ENCODE results near the gene ZNF608.

The ZNF608 gene

GRCh38 chr5:124716169-124716568, 30.3 kb downstream of the ZNF608 start:
- no peak for DNase-seq

GRCh38 chr5:124714910-124715309, 31.5 kb downstream of the ZNF608 start:
- no peak for DNase-seq

- no peak for DNase-seq
Measured at GRCh38 chr5:124713595-124713994, 32.8 kb downstream of the ZNF608 start.

GRCh38 chr5:124712731-124713305, 33.6 kb downstream of the ZNF608 start:
- DNase-seq, result no peak

- no peak for DNase-seq
Measured at GRCh38 chr5:124708086-124708485, 38.4 kb downstream of the ZNF608 start.

- no peak for DNase-seq
Measured at GRCh38 chr5:124707520-124707919, 38.9 kb downstream of the ZNF608 start.

GRCh38 chr5:124706729-124707361, 39.6 kb downstream of the ZNF608 start:
- DNase-seq, result no peak

GRCh38 chr5:124706051-124706450, 40.4 kb downstream of the ZNF608 start:
- no peak for DNase-seq

GRCh38 chr5:124705577-124705976, 40.9 kb downstream of the ZNF608 start:
- no peak for DNase-seq

- no peak for DNase-seq
Measured at GRCh38 chr5:124704594-124705284, 41.7 kb downstream of the ZNF608 start.

- DNase-seq, result no peak
Measured at GRCh38 chr5:124703995-124704394, 42.4 kb downstream of the ZNF608 start.

GRCh38 chr5:124702525-124702924, 43.9 kb downstream of the ZNF608 start:
- DNase-seq, result no peak

- DNase-seq, result no peak
Measured at GRCh38 chr5:124701873-124702425, 44.5 kb downstream of the ZNF608 start.

GRCh38 chr5:124701016-124701415, 45.4 kb downstream of the ZNF608 start:
- DNase-seq, result no peak

- DNase-seq, result no peak
Measured at GRCh38 chr5:124700333-124700732, 46.1 kb downstream of the ZNF608 start.

GRCh38 chr5:124698770-124699169, 47.7 kb downstream of the ZNF608 start:
- no peak for DNase-seq

GRCh38 chr5:124697933-124698591, 48.4 kb downstream of the ZNF608 start:
- no peak for DNase-seq

GRCh38 chr5:124697501-124697900, 48.9 kb downstream of the ZNF608 start:
- DNase-seq, result no peak

GRCh38 chr5:124696898-124697297, 49.5 kb downstream of the ZNF608 start:
- no peak for DNase-seq

Measured in activated CD4-positive, CD25-positive, alpha-beta regulatory T cell (primary cell).